Skeletal muscle tissue (tissue), 1 donor: ENCODE data around the gene PMPCA. TPM values are rescaled to one million over a fixed set of nuclear protein-coding genes. Genes with fewer than 3 reads are reported as not detected.

Experiments
- total RNA-seq: library from RNA; depleted of rRNA; stranded (reverse); fragments of >200 nt; gene quantifications from one replicate; pipeline ENCODE4 v1.2.3, GENCODE V29; 2014

Gene PMPCA
- total RNA-seq, 1 donor from 2014 or later: 30.3 TPM

Other genes with a start within 250 kb of the PMPCA start
- gene LHX3, start 205.5 kb upstream of the PMPCA start, total RNA-seq: not detected
- gene QSOX2, start 164.8 kb upstream of the PMPCA start, total RNA-seq: 3.7 TPM
- under 0.01 TPM for gene CCDC187, start 106.6 kb upstream of the PMPCA start, total RNA-seq
- 14.1 TPM for gene GPSM1, start 83.1 kb upstream of the PMPCA start, total RNA-seq
- gene DNLZ, start 46.9 kb upstream of the PMPCA start, total RNA-seq: 5.2 TPM
- gene CARD9, start 37.0 kb upstream of the PMPCA start, total RNA-seq: 1.0 TPM
- gene SNAPC4, start 10.5 kb upstream of the PMPCA start, total RNA-seq: 4.7 TPM
- gene ENTR1, start within 50 bp of the PMPCA start, total RNA-seq: 7.8 TPM
- 4.7 TPM for gene INPP5E, start 29.2 kb downstream of the PMPCA start, total RNA-seq
- 14.1 TPM for gene SEC16A, start 72.4 kb downstream of the PMPCA start, total RNA-seq
- gene NOTCH1, start 135.4 kb downstream of the PMPCA start, total RNA-seq: 69.4 TPM